ENCODE data around the gene PTPRG.

- no peak for TF ChIP-seq CTCF (conservative IDR thresholded peaks at IDR 0.05; ENCODE audit: low read length)
- no peak for TF ChIP-seq EZH2phosphoT487 (IDR thresholded peaks at IDR 0.05; ENCODE audit: borderline replicate concordance, low read depth, low read length)
These were observed 29.8 kb upstream of the PTPRG start for GRCh38 chr3:61531528-61531927.
